Panc1 (cell line): ENCODE data around the gene PERCC1. TPM values are rescaled to one million over a fixed set of nuclear protein-coding genes. Genes with fewer than 3 reads are reported as not detected.
"Not testable (repeated sequence)": the region's sequence is repeated elsewhere in the genome, so short reads cannot be mapped to it uniquely, and the experiment has no call there.

Experiments used
- ATAC-seq: fragments of 200-7000 bp; cut with Tn5 transposase; 2 replicates; pipeline ENCODE4 v1.9.1; 2020; ENCODE audit warnings: mild to moderate bottlenecking, moderate library complexity
- BruUV-seq: library from RNA; stranded (reverse); fragments of 400-500 nt; replicated peaks from 2 replicates; lab custom pipeline; 2021; lab: Mats Ljungman, UMichigan
- CTCF ChIA-PET: fragments of 300-600 bp; sonication (Branson Sonifier 250); formaldehyde crosslinking; loops from one replicate; lab custom pipeline; 2022; ENCODE audit warnings: antibody characterized with exemption; lab: Charles Lee
- POLR2A ChIA-PET: fragments of 300-600 bp; sonication (Branson Sonifier 250); formaldehyde crosslinking; loops from one replicate; lab custom pipeline; 2022; ENCODE audit warnings: antibody characterized with exemption; lab: Charles Lee
- DNase-seq: peaks from one replicate; pipeline ENCODE4 v3.0.0-alpha.2; 2010; ENCODE audit warnings: low read depth, low spot score
- H3K27ac ChIP-seq: 2 replicates; pipeline ENCODE4 v1.5.1; 2011; ENCODE audit warnings: mild to moderate bottlenecking, low read length, inconsistent platforms
- H3K27me3 ChIP-seq: fragments of 200-500 bp; sonication (Bioruptor generic); 2 replicates; pipeline ENCODE4 v1.6.0; 2014; ENCODE audit warnings: low read length, inconsistent platforms; ENCODE audit not compliant: control insufficient read depth, insufficient read depth
- H3K36me3 ChIP-seq: fragments of 200-500 bp; sonication (Bioruptor generic); 2 replicates; pipeline ENCODE4 v1.5.1; 2014; ENCODE audit warnings: inconsistent platforms, mild to moderate bottlenecking, low read length, moderate library complexity; ENCODE audit not compliant: control insufficient read depth, insufficient read depth
- H3K4me1 ChIP-seq: 2 replicates; pipeline ENCODE4 v1.5.1; 2011; ENCODE audit warnings: inconsistent platforms, mild to moderate bottlenecking, low read length, moderate library complexity; ENCODE audit not compliant: control insufficient read depth, insufficient read depth
- H3K4me3 ChIP-seq, 2 experiments: 2 replicates each; pipeline ENCODE4 v1.5.1; 2011 to 2012; ENCODE audit warnings: low read depth in 2 of 2, low read length in 2 of 2, mild to moderate bottlenecking in 2 of 2, inconsistent platforms in 1 of 2, moderate library complexity in 1 of 2
- H3K9me3 ChIP-seq: fragments of 200-500 bp; sonication (Bioruptor generic); 2 replicates; pipeline ENCODE4 v1.5.1; 2014; ENCODE audit warnings: low read depth, mild to moderate bottlenecking, inconsistent platforms, low read length, moderate library complexity; ENCODE audit not compliant: control insufficient read depth, insufficient read depth
- CTCF ChIP-seq: fragments of 450-650 bp; IDR thresholded peaks from 2 replicates; pipeline ENCODE4 v1.5.1; 2017; ENCODE audit warnings: mild to moderate bottlenecking
- POLR2AphosphoS5 ChIP-seq: IDR thresholded peaks from 2 replicates; pipeline ENCODE4 v1.6.1; 2012; ENCODE audit warnings: mild to moderate bottlenecking, low read depth, low read length, moderate library complexity
- REST ChIP-seq, 2 experiments: IDR thresholded peaks; 2 replicates each; pipeline ENCODE4 v1.6.1; 2011 to 2012; ENCODE audit warnings: low read depth in 2 of 2, control low read depth in 1 of 2, low read length in 1 of 2, mild to moderate bottlenecking in 1 of 2, moderate library complexity in 1 of 2; ENCODE audit not compliant: insufficient read depth in 1 of 2
- SIN3A ChIP-seq: IDR thresholded peaks from 2 replicates; pipeline ENCODE4 v1.6.1; 2012; ENCODE audit warnings: low read depth, mild to moderate bottlenecking, low read length, moderate library complexity, borderline replicate concordance; ENCODE audit not compliant: insufficient read depth
- TCF7L2 ChIP-seq: IDR thresholded peaks from 2 replicates; pipeline ENCODE4 v1.6.1; 2011; ENCODE audit warnings: mild to moderate bottlenecking, low read depth, low read length, inconsistent platforms
- in situ Hi-C: cut with HindIII; loops from 2 replicates; pipeline ENCODE4 v1.10.0; 2016; ENCODE audit warnings: low sequenced_read_pairs, low pct_unique_long_range_greater_than_20kb
- intact Hi-C: fragments of 100-400 bp; cut with micrococcal nuclease; formaldehyde crosslinking; loops from one replicate; pipeline ENCODE4 v1.10.0; 2022; ENCODE audit not compliant: unreplicated experiment
- total RNA-seq: library from RNA; stranded (reverse); gene quantifications from one replicate; pipeline ENCODE4 v1.2.1, GENCODE V29; 2021; ENCODE audit not compliant: unreplicated experiment

The PERCC1 gene
- total RNA-seq, 1 experiment from 2014 or later = not detected

- no peaks in the 10 kb centered on the region for H3K27me3 ChIP-seq
- in situ Hi-C loops = no loop called here
- intact Hi-C loops = no loop called here
- no peaks in the 10 kb centered on the region for H3K36me3 ChIP-seq
- BruUV-seq = no TSS peak
- DNase-seq (no peak), ATAC-seq (no peak)
- POLR2A ChIA-PET = interaction anchor here (0.5 to 0.6 kb wide), 3 partner anchors 32 to 769 kb away, joined by 4 to 10 read pairs (median 4); no protein-coding TSS in a partner anchor
- CTCF ChIA-PET = no interaction called here
- H3K9me3 ChIP-seq = no peaks in the 10 kb centered on the region
- H3K27ac ChIP-seq = no peak overlapping the region
- TF ChIP-seq REST (IDR thresholded peaks at IDR 0.05; ENCODE audit: insufficient read depth in 1 of 2, low read depth in 2 of 2, low read length in 1 of 2) = no peak
- no peak for TF ChIP-seq POLR2AphosphoS5
- H3K4me3 ChIP-seq = no peak overlapping the region
- no peaks in the 10 kb centered on the region for H3K4me1 ChIP-seq
These were observed 7.6 kb downstream of the PERCC1 start for GRCh38 chr16:1438229-1439057.

GRCh38 chr16:1439058-1439698 is 8.3 kb downstream of the PERCC1 start:
- ChIA-PET POLR2A (interaction anchor here (0.5 to 0.6 kb wide), 2 partner anchors 33 to 769 kb away, joined by 4 to 10 read pairs; no protein-coding TSS in a partner anchor), CTCF (no interaction called here)
- no peaks in the 10 kb centered on the region for H3K4me1 ChIP-seq
- H3K4me3 ChIP-seq = no peak overlapping the region
- no peaks in the 10 kb centered on the region for H3K27me3 ChIP-seq
- no peak for TF ChIP-seq POLR2AphosphoS5
- no peak for TF ChIP-seq SIN3A
- TF ChIP-seq CTCF = no peak
- TF ChIP-seq TCF7L2 = no peak
- no peak for TF ChIP-seq REST (IDR thresholded peaks at IDR 0.05; ENCODE audit: insufficient read depth in 1 of 2, low read depth in 2 of 2, low read length in 1 of 2)
- no peaks in the 10 kb centered on the region for H3K36me3 ChIP-seq
- in situ Hi-C loops (no loop called here), intact Hi-C loops (no loop called here)
- no peak for ATAC-seq
- no peak for DNase-seq
- no TSS peak for BruUV-seq
- no peaks in the 10 kb centered on the region for H3K9me3 ChIP-seq
- no peak overlapping the region for H3K27ac ChIP-seq

GRCh38 chr16:1439699-1440074 is 8.8 kb downstream of the PERCC1 start:
- H3K36me3 ChIP-seq, POLR2A ChIA-PET, H3K4me3 ChIP-seq, H3K27ac ChIP-seq, H3K4me1 ChIP-seq, H3K27me3 ChIP-seq, BruUV-seq, in situ Hi-C loops, H3K9me3 ChIP-seq, DNase-seq, ATAC-seq, CTCF ChIA-PET, intact Hi-C loops: not testable (repeated sequence)
